Mesenchymal stem cell (in vitro differentiated cells and primary cell): ENCODE data around the gene ADRB1.

Source experiments
- DNase-seq: peaks from one replicate; pipeline ENCODE4 v3.0.0-alpha.2; 2013
- H2AFZ ChIP-seq: one replicate; pipeline ENCODE4 v1.6.1; 2013; ENCODE audit warnings: low read depth, mild to moderate bottlenecking, control low read depth, inconsistent platforms, low read length, moderate library complexity
- H2AK5ac ChIP-seq: 2 replicates; pipeline ENCODE4 v1.6.1; 2013; ENCODE audit warnings: low read length, moderate library complexity, mild to moderate bottlenecking, inconsistent platforms; ENCODE audit not compliant: severe bottlenecking
- H2BK120ac ChIP-seq: one replicate; pipeline ENCODE4 v1.6.1; 2013; ENCODE audit warnings: low read depth, mild to moderate bottlenecking, inconsistent platforms, low read length, moderate library complexity
- H2BK12ac ChIP-seq, 2 experiments: one replicate each; pipeline ENCODE4 v1.6.1; 2013; ENCODE audit warnings: inconsistent platforms in 2 of 2, low read length in 2 of 2, mild to moderate bottlenecking in 2 of 2, moderate library complexity in 2 of 2, control low read depth in 1 of 2
- H2BK15ac ChIP-seq: one replicate; pipeline ENCODE4 v1.6.1; 2013; ENCODE audit warnings: mild to moderate bottlenecking, low read depth, inconsistent platforms; ENCODE audit not compliant: poor library complexity, severe bottlenecking
- H2BK5ac ChIP-seq: 2 replicates; pipeline ENCODE4 v1.6.1; 2013; ENCODE audit warnings: low read depth, mild to moderate bottlenecking, low read length, control low read depth, inconsistent platforms; ENCODE audit not compliant: poor library complexity, severe bottlenecking
- H3K14ac ChIP-seq, 2 experiments: one replicate each; pipeline ENCODE4 v1.6.1; 2013; ENCODE audit warnings: inconsistent platforms in 2 of 2, low read length in 2 of 2, control low read depth in 1 of 2, mild to moderate bottlenecking in 1 of 2, moderate library complexity in 1 of 2
- H3K18ac ChIP-seq, 2 experiments: one replicate each; pipeline ENCODE4 v1.6.1; 2013; ENCODE audit warnings: inconsistent platforms in 2 of 2, low read length in 2 of 2, control low read depth in 1 of 2, low read depth in 1 of 2, mild to moderate bottlenecking in 1 of 2
- H3K23ac ChIP-seq, 2 experiments: one replicate each; pipeline ENCODE4 v1.6.1; 2013; ENCODE audit warnings: inconsistent platforms in 2 of 2, low read length in 2 of 2, mild to moderate bottlenecking in 2 of 2, moderate library complexity in 2 of 2, control low read depth in 1 of 2
- H3K27ac ChIP-seq: 2 replicates; pipeline ENCODE4 v1.5.1; 2013; ENCODE audit warnings: mild to moderate bottlenecking, moderate library complexity, low read length, control low read depth, inconsistent platforms; ENCODE audit not compliant: poor library complexity, severe bottlenecking
- H3K27me3 ChIP-seq, 2 experiments: 2 replicates each; pipeline versions ENCODE4 v1.6.1 to v1.7.0; 2013; ENCODE audit warnings: low read length in 2 of 2, mild to moderate bottlenecking in 2 of 2, moderate library complexity in 2 of 2, control low read depth in 1 of 2, inconsistent platforms in 1 of 2; ENCODE audit not compliant: control insufficient read depth in 1 of 2, insufficient read depth in 1 of 2
- H3K36me3 ChIP-seq, 2 experiments: 2 replicates each; pipeline versions ENCODE4 v1.6.1 to v1.7.0; 2013; ENCODE audit warnings: low read length in 2 of 2, control low read depth in 1 of 2, inconsistent platforms in 1 of 2, low read depth in 1 of 2, mild to moderate bottlenecking in 1 of 2; ENCODE audit not compliant: insufficient read depth in 2 of 2, control insufficient read depth in 1 of 2
- H3K4ac ChIP-seq, 2 experiments: one replicate each; pipeline ENCODE4 v1.6.1; 2013; ENCODE audit warnings: inconsistent platforms in 2 of 2, low read length in 2 of 2, mild to moderate bottlenecking in 2 of 2, moderate library complexity in 2 of 2, control low read depth in 1 of 2, low read depth in 1 of 2
- H3K4me1 ChIP-seq: 2 replicates; pipeline ENCODE4 v1.6.1; 2013; ENCODE audit warnings: low read depth, low read length, control low read depth; ENCODE audit not compliant: control insufficient read depth, insufficient read depth
- H3K4me2 ChIP-seq: 2 replicates; pipeline ENCODE4 v1.6.1; 2013; ENCODE audit warnings: low read length, mild to moderate bottlenecking, inconsistent platforms; ENCODE audit not compliant: poor library complexity, severe bottlenecking
- H3K4me3 ChIP-seq, 2 experiments: 2 replicates each; pipeline versions ENCODE4 v1.5.1 to v1.7.0; 2013; ENCODE audit warnings: low read length in 2 of 2, mild to moderate bottlenecking in 2 of 2, control low read depth in 1 of 2, low read depth in 1 of 2; ENCODE audit not compliant: insufficient read depth in 1 of 2
- H3K79me1 ChIP-seq: replicated peaks from 2 replicates; pipeline ENCODE4 v1.6.1; 2013; ENCODE audit warnings: mild to moderate bottlenecking, control low read depth, low read length, inconsistent platforms; ENCODE audit not compliant: poor library complexity, severe bottlenecking
- H3K9ac ChIP-seq: 2 replicates; pipeline ENCODE4 v1.7.0; 2013; ENCODE audit warnings: mild to moderate bottlenecking, low read length, moderate library complexity
- H3K9me3 ChIP-seq: 2 replicates; pipeline ENCODE4 v1.7.0; 2013; ENCODE audit warnings: mild to moderate bottlenecking, low read length; ENCODE audit not compliant: control insufficient read depth
- H4K8ac ChIP-seq: one replicate; pipeline ENCODE4 v1.6.1; 2013; ENCODE audit warnings: inconsistent platforms, mild to moderate bottlenecking, low read length, moderate library complexity
- H4K91ac ChIP-seq: one replicate; pipeline ENCODE4 v1.6.1; 2013; ENCODE audit warnings: mild to moderate bottlenecking, low read length, inconsistent platforms
- WGBS: methylation state at CpG from one replicate; pipeline ENCODE4 v1.1.7; 2013; ENCODE audit warnings: mixed read lengths; 5-methylcytosine and 5-hydroxymethylcytosine counted together

ADRB1 gene

GRCh38 chr10:114046087-114046458 lies 2.4 kb downstream of the ADRB1 start:
- H2BK15ac ChIP-seq, result no peak overlapping the region
- H3K4me3 ChIP-seq, result no peak overlapping the region
- no peak for DNase-seq
- H3K9ac ChIP-seq, result no peak overlapping the region
- no peak overlapping the region for H4K8ac ChIP-seq
- H3K4me2 ChIP-seq, result no peak overlapping the region
- H3K23ac ChIP-seq, result no peak overlapping the region
- no peak overlapping the region for H3K27ac ChIP-seq
- H3K27me3 ChIP-seq, result peaks cover 16 to 75% of the 10 kb centered on the region in 2 experiments
- 88% methylated on average over 3 of the region's 7 CpGs for WGBS
- no peak overlapping the region for H3K14ac ChIP-seq
- no peak overlapping the region for H3K4ac ChIP-seq
- H2BK120ac ChIP-seq, result no peak overlapping the region
- H3K36me3 ChIP-seq, result no peaks in the 10 kb centered on the region
- H3K4me1 ChIP-seq, result peaks cover 26% of the 10 kb centered on the region
- H4K91ac ChIP-seq, result no peak overlapping the region
- H3K9me3 ChIP-seq, result no peaks in the 10 kb centered on the region
- no peak overlapping the region for H2AFZ ChIP-seq
- H3K18ac ChIP-seq, result no peak overlapping the region
- no peaks in the 10 kb centered on the region for H3K79me1 ChIP-seq
- no peak overlapping the region for H2BK5ac ChIP-seq
- no peak overlapping the region for H2AK5ac ChIP-seq
- no peak overlapping the region for H2BK12ac ChIP-seq

GRCh38 chr10:114048472-114048871 lies 4.8 kb downstream of the ADRB1 start:
- no peak overlapping the region for H3K27ac ChIP-seq
- no peak for DNase-seq
- no peak overlapping the region for H2BK15ac ChIP-seq
- H3K4me2 ChIP-seq, result no peak overlapping the region
- no peak overlapping the region for H2BK5ac ChIP-seq
- no peak overlapping the region for H2BK12ac ChIP-seq
- H2BK120ac ChIP-seq, result no peak overlapping the region
- peaks cover 16 to 56% of the 10 kb centered on the region in 2 experiments for H3K27me3 ChIP-seq
- H3K79me1 ChIP-seq, result no peaks in the 10 kb centered on the region
- H3K4me1 ChIP-seq, result peaks cover 18% of the 10 kb centered on the region
- WGBS, result 78% methylated on average over 2 of the region's 3 CpGs
- no peak overlapping the region for H3K23ac ChIP-seq
- H4K91ac ChIP-seq, result no peak overlapping the region
- no peak overlapping the region for H3K9ac ChIP-seq
- H3K36me3 ChIP-seq, result no peaks in the 10 kb centered on the region
- no peak overlapping the region for H3K4ac ChIP-seq
- no peak overlapping the region for H4K8ac ChIP-seq
- H2AK5ac ChIP-seq, result no peak overlapping the region
- H3K14ac ChIP-seq, result no peak overlapping the region
- H3K9me3 ChIP-seq, result no peaks in the 10 kb centered on the region
- no peak overlapping the region for H2AFZ ChIP-seq
- no peak overlapping the region for H3K18ac ChIP-seq
- no peak overlapping the region for H3K4me3 ChIP-seq

DNA sequence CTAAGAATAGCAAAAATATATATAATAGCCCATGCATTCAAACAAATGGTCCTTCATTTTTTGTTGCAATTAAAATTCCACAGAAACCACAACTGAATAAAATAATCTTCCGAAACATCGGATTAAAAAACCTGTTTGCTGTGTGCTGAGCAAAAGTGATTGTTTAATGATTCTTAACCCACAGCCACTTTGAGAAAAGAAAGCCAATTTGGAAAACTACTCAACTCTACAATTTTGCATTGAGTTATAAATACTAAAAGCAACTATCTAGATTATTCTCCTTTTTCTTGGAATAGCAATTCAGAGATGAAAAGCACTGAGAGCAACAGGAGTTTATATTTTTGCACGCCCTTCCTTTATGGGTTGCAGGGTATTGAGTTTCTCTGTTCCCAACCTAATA lies 8.0 kb downstream of the ADRB1 start:
- Histone ChIP-seq H2AK5ac (no peak overlapping the region), H3K4ac (no peak overlapping the region), H3K27ac (no peak overlapping the region), H2BK5ac (no peak overlapping the region), H3K23ac (no peak overlapping the region), H3K18ac (no peak overlapping the region), H3K4me3 (no peak overlapping the region), H3K79me1 (no peaks in the 10 kb centered on the region), H3K4me2 (no peak overlapping the region), H2BK12ac (no peak overlapping the region), H3K9ac (no peak overlapping the region), H4K91ac (no peak overlapping the region), H3K14ac (no peak overlapping the region), H3K9me3 (no peaks in the 10 kb centered on the region), H2BK15ac (no peak overlapping the region), H2AFZ (no peak overlapping the region), H4K8ac (no peak overlapping the region), H3K27me3 (peaks cover 3 to 35% of the 10 kb centered on the region in 2 experiments), H3K4me1 (no peaks in the 10 kb centered on the region), H3K36me3 (no peaks in the 10 kb centered on the region), H2BK120ac (no peak overlapping the region)
- WGBS, result 60% methylated on average over 1 of the region's 3 CpGs
- DNase-seq, result no peak

- Histone ChIP-seq H2BK120ac (no peak overlapping the region), H2BK12ac (no peak overlapping the region), H3K14ac (no peak overlapping the region), H3K4ac (no peak overlapping the region), H3K9me3 (no peaks in the 10 kb centered on the region), H3K27me3 (peaks cover 3 to 29% of the 10 kb centered on the region in 2 experiments), H2AFZ (no peak overlapping the region), H3K79me1 (no peaks in the 10 kb centered on the region), H2BK5ac (no peak overlapping the region), H3K4me1 (no peaks in the 10 kb centered on the region), H2BK15ac (no peak overlapping the region), H3K9ac (no peak overlapping the region), H3K4me2 (no peak overlapping the region), H4K8ac (no peak overlapping the region), H3K27ac (no peak overlapping the region), H3K18ac (no peak overlapping the region), H3K4me3 (no peak overlapping the region), H3K23ac (no peak overlapping the region), H3K36me3 (no peaks in the 10 kb centered on the region), H4K91ac (no peak overlapping the region), H2AK5ac (no peak overlapping the region)
- peak; percentile 36 for DNase-seq
- no CpG with 5 or more reads among the region's 1 CpG for WGBS
Measured at GRCh38 chr10:114052255-114052654, 8.6 kb downstream of the ADRB1 start.
